Measurements from ENCODE around the gene LOXL1. TPM values are rescaled to one million over a fixed set of nuclear protein-coding genes. Genes with fewer than 3 reads are reported as not detected.

Gene LOXL1
- total and polyA plus RNA-seq, 10 of the 15 experiments (the other 5 are each of a cell fraction or from before 2014, with no cell fraction given): 0.07 to 0.15 TPM; not detected in 8

- 0 out of 4 replicates have a peak, but pooled peaks of 1 of the 2 experiments have one; percentile 7 for TF ChIP-seq IKZF2 (IDR thresholded peaks at IDR 0.05)
- TF ChIP-seq CREB1 (IDR thresholded peaks at IDR 0.05; ENCODE audit: low read depth): no peak
- no peak for TF ChIP-seq NR2C2 (IDR thresholded peaks at IDR 0.05; ENCODE audit: borderline replicate concordance, control insufficient read depth, insufficient read length, low read depth)
- TF ChIP-seq SREBF1 (IDR thresholded peaks at IDR 0.05; ENCODE audit: low read length): no peak
- no peak for TF ChIP-seq GATAD2B (conservative IDR thresholded peaks at IDR 0.05; ENCODE audit: low read depth)
- no peak for TF ChIP-seq LARP7 (IDR thresholded peaks at IDR 0.05)
- TF ChIP-seq ZBTB4 (CRISPR knock-in tag; IDR thresholded peaks at IDR 0.05): no peak
- no peak for TF ChIP-seq KLF5 (IDR thresholded peaks at IDR 0.05; ENCODE audit: partially characterized antibody)
- no peak for TF ChIP-seq SMAD1 (IDR thresholded peaks at IDR 0.05; ENCODE audit: low read depth, partially characterized antibody)
- no peak for TF ChIP-seq FOXK2 (IDR thresholded peaks at IDR 0.05)
- TF ChIP-seq PAX8 (IDR thresholded peaks at IDR 0.05): no peak
- TF ChIP-seq EED (IDR thresholded peaks at IDR 0.05; ENCODE audit: low read depth): no peak
- no peak for TF ChIP-seq SRF (IDR thresholded peaks at IDR 0.05; ENCODE audit: low read depth in 2 of 2, low read length in 2 of 2)
- no peak for TF ChIP-seq HDAC6 (IDR thresholded peaks at IDR 0.05; ENCODE audit: unreplicated experiment)
- no peak for TF ChIP-seq MTA3 (IDR thresholded peaks at IDR 0.05; ENCODE audit: borderline replicate concordance, low read length)
These were observed 24.7 kb downstream of the LOXL1 start (continued) for GRCh38 chr15:73950831-73951561.
